Neural cell (in vitro differentiated cells): Measurements from ENCODE around the gene MRPL28.

Experiments
- MXI1 ChIP-seq: fragments of 450-650 bp; conservative IDR thresholded peaks from 2 replicates; pipeline ENCODE4 v1.6.1; 2014; ENCODE audit warnings: antibody characterized with exemption, mild to moderate bottlenecking; ENCODE audit not compliant: poor library complexity, severe bottlenecking
- TAF1 ChIP-seq: IDR thresholded peaks from 2 replicates; pipeline ENCODE4 v1.6.1; 2012; ENCODE audit warnings: low read depth

DNA sequence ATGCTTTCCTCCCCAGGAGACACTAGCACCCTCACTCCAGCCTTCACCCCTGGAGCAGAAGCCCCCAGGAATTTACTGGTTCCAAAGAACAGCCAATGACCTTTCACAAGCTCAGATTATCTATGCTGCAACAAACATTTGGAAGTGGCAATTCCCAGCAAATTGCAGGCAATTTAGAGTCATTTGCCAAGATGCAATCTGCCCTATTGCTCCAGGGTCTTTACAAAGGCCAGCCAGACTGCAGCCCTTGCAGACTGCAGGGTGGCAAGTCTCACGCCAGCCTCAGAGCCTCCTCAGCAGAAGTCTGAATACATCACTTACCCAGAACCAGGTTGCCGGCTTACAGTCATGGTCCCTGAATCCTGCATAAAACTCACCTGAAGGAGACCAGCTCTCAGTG, 39.6 kb downstream of the MRPL28 start:
- TF ChIP-seq MXI1 (no peak), TAF1 (no peak)
